Smooth muscle cell of the brain vasculature (primary cell): ENCODE results near the gene WDFY4.

ENCODE experiments used
- DNase-seq: peaks from one replicate; pipeline ENCODE4 v3.0.0-alpha.2; 2012; ENCODE audit warnings: low read depth, low spot score

WDFY4 gene

GRCh38 chr10:48792687-48793096, 108.0 kb downstream of the WDFY4 start:
- no peak for DNase-seq

DNA sequence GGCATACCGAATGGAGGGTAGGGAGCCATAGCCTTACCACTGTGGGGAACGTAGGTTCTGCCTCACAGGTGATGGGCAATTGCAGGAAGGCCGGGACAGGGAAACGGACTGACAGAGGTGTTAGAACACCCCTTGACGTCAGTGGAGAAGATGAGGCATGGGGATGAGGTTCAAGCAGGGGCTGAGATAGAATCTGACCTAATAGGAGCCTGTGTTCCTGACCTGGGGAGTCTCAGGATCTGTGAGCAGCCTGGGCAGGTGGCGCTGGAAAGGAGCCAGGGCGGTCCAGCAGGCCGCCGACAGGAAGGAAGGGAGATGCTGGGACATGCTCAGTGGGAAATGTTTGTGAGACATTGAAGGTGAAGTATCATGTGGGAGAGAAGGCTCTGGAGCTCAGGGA, 109.4 kb downstream of the WDFY4 start:
- no peak for DNase-seq

DNA sequence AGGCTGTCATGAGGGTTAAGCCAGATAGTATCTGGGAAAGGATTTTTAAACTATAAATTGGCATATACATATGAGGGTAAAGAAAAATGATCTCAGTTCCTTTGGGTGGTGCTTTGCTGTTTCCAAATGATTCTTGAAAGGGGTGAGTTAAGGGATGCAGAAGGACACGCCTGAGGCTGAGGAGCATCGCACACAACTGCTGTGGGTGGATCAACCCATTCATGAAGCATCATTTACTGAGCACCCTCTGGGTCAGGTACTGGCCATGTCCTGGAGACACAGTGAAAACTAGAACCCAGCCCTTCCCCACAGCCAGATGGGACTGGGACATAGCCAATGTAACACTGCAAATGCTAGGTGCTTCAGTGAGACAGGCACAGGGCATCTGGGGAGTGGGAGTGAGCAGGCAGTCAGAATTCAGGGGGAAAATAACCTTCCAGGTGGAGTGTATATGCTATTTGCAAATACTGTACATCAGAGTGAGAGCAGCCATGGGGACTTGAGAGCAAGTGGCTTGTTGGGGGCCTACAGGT, 112.1 kb downstream of the WDFY4 start:
- no peak for DNase-seq

- no peak for DNase-seq
Observed at GRCh38 chr10:48797830-48798229, 113.2 kb downstream of the WDFY4 start.

GRCh38 chr10:48798481-48799254, 114.0 kb downstream of the WDFY4 start:
- DNase-seq: no peak

GRCh38 chr10:48799341-48800006, 114.8 kb downstream of the WDFY4 start:
- DNase-seq: no peak

DNA sequence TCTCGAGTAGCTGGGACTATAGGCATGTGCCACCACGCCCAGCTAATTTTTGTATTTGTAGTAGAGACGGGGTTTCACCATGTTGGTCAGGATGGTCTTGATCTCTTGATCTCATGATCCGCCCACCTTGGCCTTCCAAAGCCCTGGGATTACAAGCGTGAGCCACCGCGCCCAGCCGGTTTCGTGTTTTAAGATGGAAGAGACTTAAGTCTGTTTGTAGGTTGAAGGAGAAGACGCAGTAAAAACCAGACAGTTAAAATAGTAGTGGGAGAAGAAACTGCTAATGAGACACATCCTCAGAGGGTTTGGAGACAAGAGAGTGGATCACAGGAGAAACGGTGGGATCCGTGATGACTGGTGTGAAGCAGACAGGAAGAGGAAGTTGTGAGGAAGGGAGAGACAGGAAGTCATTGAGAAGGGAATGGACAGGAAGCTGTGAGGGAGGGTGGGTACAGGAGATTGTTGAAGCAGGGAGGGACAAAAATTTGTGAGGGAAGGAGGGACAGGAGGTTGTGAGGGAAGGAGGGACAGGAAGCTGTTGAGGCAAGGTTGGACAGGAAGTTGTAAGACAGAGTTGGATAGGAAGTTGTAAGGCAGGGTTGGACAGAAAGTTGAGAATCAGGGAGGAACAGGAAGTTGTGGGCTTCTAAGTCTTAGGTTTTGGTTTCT, 115.5 kb downstream of the WDFY4 start:
- DNase-seq: no peak

DNA sequence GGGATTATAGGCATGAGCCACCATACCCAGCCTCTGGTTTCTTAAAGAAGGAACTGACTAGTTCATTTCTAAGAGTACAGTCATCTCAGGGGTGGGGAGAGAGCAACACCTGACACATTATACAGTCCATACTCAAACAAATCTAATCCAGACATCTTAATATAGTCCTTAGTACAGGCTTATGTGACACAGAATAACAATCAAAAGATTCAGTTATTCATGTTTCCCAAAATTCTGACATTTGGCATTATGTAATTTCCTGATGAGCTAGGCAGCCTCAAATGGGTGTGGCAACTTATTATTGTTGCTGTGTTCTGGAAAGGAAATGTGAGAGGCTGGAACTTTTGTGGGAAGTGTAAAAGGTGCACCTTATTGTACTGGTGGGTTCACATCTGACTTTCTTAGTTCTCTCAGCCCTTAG, 116.3 kb downstream of the WDFY4 start:
- DNase-seq: no peak

DNA sequence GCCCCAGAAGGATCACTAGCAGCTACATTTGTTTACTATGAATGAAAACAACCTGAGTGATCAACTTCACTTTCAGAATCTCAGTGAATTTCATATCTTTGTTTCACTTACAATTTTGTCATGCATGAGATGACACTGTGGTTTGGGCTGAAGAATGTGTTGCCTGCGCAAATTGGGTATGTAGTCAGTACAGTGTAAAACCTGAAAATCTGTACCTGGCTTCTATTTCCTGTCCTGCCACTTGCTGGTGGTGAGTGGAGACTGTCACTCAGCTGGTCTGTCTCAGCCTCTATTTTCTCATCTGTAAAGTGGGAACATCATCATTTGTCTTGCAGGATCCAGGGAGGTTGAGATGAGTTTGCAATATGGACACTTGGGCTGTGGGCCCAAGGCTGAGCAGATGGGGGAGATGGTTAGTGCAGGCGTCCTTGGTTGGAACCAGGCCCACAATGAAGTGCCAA, 118.0 kb downstream of the WDFY4 start:
- no peak for DNase-seq

GRCh38 chr10:48803801-48804584, 119.3 kb downstream of the WDFY4 start:
- no peak for DNase-seq

- no peak for DNase-seq
Observed at GRCh38 chr10:48804740-48805182, 120.1 kb downstream of the WDFY4 start.

DNA sequence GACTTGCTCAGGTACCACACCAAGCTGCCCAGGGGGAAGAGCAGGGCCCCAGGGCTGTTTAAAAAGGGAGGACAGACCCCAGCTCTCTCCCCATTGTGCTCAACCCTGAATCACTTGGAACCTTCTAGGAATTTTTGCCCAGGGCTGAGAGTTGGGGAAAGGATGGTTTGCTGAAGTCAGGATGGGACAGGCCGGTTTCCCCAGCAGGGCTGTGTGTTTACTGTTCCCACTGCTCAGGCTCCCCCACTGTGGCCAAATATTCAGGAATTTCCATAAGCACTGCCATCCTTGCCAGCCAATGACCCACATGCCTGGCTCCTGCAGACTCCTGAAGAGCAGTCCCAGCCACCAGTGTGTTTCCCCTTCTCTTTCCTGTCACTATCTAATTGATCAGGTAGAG, 120.7 kb downstream of the WDFY4 start:
- no peak for DNase-seq

GRCh38 chr10:48805848-48806247, 121.2 kb downstream of the WDFY4 start:
- no peak for DNase-seq

DNA sequence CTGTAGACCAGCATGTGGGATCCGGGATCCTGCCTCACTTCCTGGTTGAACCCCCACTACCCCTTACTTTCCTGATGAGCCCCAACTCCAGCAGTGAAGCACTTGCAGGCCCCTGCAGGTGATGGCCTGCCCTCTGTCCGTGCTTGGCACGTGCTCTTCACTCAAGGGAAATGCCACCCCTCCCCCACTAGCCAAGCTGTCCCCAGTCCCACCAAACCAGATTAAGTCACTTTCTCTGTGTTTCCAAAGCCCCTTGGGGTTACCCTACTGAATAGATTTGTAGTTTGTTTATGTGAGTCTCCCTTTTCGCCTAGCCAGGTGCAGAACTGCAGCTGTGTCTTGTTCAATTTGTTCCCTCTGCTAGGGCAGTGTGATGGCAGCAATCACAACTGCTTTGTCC, 121.7 kb downstream of the WDFY4 start:
- DNase-seq: no peak

DNA sequence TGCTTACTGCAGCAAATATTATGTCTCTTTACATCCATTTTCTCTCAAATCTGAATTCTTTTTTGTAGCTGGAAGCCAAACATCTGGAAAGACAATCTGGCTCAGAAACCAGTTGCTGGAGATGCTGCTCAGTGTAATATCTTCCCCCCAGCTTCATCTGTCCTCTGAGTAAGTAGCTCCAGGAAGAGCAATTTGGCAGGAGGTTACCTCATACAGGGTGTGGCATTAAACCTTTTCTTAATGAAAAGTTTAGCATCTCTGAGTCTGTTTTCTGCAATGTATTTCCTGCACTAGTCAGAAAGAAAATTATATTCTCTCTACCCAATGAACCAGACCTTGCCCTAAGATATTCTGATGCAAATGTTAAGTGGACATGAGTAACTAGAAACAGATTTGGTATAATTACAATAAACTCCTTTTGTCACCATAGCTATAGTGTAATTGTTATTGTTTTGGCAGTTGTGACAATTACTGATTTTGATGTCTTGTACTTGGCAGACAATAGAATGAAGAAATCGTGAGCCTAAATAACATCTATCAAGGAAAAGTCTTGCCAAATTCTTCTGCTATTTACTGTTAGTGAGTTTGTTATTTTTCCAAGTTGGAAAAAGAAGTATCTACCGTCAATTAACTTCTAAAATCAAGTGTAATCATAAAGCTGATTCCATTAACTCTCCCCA, 123.3 kb downstream of the WDFY4 start:
- no peak for DNase-seq

- no peak for DNase-seq
Observed at GRCh38 chr10:48809261-48809660, 124.6 kb downstream of the WDFY4 start.

- no peak for DNase-seq
Observed at GRCh38 chr10:48811461-48811860, 126.8 kb downstream of the WDFY4 start.

DNA sequence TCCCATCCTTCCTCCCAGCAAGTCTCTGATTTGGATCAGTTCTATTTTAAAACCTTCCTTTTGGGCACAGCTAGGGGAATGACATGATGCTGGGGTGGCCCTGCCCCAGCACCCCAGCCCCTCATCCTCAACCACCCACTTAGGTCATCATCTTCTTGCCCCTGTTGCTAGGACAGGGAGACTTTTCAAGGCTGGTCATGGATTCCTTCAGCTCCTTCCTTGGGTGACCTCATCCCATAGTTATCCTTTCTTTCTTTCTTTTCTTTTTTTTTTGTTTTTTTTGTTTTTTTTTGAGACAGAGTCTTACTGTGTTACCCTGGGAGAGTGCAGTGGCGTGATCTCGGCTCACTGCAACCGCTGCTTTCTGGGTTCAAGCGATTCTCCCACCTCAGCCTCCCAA, 127.2 kb downstream of the WDFY4 start:
- DNase-seq: no peak

- no peak for DNase-seq
Observed at GRCh38 chr10:48813291-48813690, 128.6 kb downstream of the WDFY4 start.

DNA sequence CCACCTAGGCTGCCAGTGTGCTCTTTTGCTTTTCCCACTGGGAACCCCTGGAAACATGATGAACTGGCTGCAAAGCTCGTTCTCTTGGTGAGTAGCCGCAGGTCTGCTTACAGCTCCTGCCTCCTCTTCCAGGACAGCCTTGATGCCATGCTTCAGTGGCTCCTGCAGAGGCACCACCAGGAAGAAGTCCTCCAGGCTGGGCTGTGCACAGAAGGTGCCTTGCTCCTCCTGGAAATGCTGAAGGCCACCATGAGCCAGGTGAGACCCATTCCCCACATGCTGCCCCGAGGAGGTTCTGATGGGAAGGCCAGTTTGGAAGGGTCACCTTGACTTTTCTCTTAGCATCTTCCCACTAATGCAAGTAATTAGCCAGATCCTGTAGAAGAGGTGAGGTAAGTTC, 129.2 kb downstream of the WDFY4 start:
- DNase-seq: no peak

- DNase-seq: no peak
Observed at GRCh38 chr10:48814933-48815332, 130.3 kb downstream of the WDFY4 start.
